ENCODE measurements around the gene SCRT2. TPM values are rescaled to one million over a fixed set of nuclear protein-coding genes. Genes with fewer than 3 reads are reported as not detected.

Gene SCRT2
- total and polyA plus RNA-seq, 2 of the 8 experiments (the other 6 are each of a cell fraction or from before 2014, with no cell fraction given): 0.12 to 0.34 TPM

DNA sequence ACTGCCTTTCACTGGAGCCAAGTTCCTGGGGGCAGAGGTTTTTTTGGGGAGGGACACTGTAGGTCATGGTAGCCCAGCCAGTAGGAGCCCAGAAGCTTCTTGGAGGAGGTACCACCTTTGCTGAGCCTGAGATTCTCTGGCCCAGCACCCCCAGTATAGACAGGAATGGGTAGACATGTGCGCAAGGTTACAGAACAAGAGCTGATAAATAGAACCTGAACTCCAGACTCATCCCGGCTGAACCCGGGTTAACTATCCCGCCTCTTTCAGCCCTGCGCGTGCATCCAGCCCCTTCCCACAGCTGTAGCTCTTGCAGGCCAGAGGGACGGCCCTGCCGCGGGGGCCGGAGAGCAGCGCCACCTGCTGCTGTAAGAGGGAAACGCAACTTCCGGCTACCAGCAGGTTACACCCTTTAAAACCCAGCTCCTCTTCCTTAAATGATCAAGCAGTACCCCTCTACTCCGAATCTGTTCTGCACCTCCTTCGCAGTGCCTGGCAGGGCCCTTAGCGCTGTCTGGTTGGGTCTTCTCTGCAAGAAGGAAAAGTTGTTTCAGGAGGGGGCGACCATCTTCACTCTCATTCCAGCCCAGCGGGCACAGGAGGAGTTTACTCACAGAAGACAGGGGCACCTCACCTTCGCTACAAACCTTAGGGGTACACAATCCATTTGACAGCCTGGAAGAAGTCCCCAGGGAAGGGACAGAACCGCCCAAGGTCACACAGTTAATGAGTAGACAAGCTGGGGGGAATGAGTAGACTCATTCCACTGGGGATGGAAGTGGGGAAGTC lies 30.1 kb downstream of the SCRT2 start (continued):
- TF ChIP-seq, protein P1, sequence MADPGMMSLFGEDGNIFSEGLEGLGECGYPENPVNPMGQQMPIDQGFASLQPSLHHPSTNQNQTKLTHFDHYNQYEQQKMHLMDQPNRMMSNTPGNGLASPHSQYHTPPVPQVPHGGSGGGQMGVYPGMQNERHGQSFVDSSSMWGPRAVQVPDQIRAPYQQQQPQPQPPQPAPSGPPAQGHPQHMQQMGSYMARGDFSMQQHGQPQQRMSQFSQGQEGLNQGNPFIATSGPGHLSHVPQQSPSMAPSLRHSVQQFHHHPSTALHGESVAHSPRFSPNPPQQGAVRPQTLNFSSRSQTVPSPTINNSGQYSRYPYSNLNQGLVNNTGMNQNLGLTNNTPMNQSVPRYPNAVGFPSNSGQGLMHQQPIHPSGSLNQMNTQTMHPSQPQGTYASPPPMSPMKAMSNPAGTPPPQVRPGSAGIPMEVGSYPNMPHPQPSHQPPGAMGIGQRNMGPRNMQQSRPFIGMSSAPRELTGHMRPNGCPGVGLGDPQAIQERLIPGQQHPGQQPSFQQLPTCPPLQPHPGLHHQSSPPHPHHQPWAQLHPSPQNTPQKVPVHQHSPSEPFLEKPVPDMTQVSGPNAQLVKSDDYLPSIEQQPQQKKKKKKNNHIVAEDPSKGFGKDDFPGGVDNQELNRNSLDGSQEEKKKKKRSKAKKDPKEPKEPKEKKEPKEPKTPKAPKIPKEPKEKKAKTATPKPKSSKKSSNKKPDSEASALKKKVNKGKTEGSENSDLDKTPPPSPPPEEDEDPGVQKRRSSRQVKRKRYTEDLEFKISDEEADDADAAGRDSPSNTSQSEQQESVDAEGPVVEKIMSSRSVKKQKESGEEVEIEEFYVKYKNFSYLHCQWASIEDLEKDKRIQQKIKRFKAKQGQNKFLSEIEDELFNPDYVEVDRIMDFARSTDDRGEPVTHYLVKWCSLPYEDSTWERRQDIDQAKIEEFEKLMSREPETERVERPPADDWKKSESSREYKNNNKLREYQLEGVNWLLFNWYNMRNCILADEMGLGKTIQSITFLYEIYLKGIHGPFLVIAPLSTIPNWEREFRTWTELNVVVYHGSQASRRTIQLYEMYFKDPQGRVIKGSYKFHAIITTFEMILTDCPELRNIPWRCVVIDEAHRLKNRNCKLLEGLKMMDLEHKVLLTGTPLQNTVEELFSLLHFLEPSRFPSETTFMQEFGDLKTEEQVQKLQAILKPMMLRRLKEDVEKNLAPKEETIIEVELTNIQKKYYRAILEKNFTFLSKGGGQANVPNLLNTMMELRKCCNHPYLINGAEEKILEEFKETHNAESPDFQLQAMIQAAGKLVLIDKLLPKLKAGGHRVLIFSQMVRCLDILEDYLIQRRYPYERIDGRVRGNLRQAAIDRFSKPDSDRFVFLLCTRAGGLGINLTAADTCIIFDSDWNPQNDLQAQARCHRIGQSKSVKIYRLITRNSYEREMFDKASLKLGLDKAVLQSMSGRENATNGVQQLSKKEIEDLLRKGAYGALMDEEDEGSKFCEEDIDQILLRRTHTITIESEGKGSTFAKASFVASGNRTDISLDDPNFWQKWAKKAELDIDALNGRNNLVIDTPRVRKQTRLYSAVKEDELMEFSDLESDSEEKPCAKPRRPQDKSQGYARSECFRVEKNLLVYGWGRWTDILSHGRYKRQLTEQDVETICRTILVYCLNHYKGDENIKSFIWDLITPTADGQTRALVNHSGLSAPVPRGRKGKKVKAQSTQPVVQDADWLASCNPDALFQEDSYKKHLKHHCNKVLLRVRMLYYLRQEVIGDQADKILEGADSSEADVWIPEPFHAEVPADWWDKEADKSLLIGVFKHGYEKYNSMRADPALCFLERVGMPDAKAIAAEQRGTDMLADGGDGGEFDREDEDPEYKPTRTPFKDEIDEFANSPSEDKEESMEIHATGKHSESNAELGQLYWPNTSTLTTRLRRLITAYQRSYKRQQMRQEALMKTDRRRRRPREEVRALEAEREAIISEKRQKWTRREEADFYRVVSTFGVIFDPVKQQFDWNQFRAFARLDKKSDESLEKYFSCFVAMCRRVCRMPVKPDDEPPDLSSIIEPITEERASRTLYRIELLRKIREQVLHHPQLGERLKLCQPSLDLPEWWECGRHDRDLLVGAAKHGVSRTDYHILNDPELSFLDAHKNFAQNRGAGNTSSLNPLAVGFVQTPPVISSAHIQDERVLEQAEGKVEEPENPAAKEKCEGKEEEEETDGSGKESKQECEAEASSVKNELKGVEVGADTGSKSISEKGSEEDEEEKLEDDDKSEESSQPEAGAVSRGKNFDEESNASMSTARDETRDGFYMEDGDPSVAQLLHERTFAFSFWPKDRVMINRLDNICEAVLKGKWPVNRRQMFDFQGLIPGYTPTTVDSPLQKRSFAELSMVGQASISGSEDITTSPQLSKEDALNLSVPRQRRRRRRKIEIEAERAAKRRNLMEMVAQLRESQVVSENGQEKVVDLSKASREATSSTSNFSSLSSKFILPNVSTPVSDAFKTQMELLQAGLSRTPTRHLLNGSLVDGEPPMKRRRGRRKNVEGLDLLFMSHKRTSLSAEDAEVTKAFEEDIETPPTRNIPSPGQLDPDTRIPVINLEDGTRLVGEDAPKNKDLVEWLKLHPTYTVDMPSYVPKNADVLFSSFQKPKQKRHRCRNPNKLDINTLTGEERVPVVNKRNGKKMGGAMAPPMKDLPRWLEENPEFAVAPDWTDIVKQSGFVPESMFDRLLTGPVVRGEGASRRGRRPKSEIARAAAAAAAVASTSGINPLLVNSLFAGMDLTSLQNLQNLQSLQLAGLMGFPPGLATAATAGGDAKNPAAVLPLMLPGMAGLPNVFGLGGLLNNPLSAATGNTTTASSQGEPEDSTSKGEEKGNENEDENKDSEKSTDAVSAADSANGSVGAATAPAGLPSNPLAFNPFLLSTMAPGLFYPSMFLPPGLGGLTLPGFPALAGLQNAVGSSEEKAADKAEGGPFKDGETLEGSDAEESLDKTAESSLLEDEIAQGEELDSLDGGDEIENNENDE (IDR thresholded peaks at IDR 0.05; ENCODE audit: insufficient replicate concordance, low read length): no peak
- TF ChIP-seq RAD21 (IDR thresholded peaks at IDR 0.05 in 1 of 2, conservative IDR thresholded peaks at IDR 0.05 in 1 of 2; ENCODE audit: low read depth in 2 of 2, low read length in 2 of 2): peak; percentile 94 to 95
- no peak for TF ChIP-seq EGR1 (IDR thresholded peaks at IDR 0.05; ENCODE audit: borderline replicate concordance, low read depth, low read length)
- TF ChIP-seq, protein P2, sequence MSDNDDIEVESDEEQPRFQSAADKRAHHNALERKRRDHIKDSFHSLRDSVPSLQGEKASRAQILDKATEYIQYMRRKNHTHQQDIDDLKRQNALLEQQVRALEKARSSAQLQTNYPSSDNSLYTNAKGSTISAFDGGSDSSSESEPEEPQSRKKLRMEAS (IDR thresholded peaks at IDR 0.05): peak; percentile 68
- TF ChIP-seq JUND (IDR thresholded peaks at IDR 0.05; ENCODE audit: low read length): no peak
- TF ChIP-seq GTF2F1 (IDR thresholded peaks at IDR 0.05; ENCODE audit: borderline replicate concordance, low read depth, low read length): no peak
- TF ChIP-seq YY1 (IDR thresholded peaks at IDR 0.05; ENCODE audit: low read depth, low read length): peak; percentile 37; the same call in 1 of the 2 replicates
- no peak for TF ChIP-seq SAP30 (IDR thresholded peaks at IDR 0.05; ENCODE audit: insufficient read depth, insufficient replicate concordance, low read length)
- TF ChIP-seq CBX8 (IDR thresholded peaks at IDR 0.05; ENCODE audit: borderline replicate concordance, low read depth, low read length): no peak
